K562 (cell line): ENCODE results near the gene BNIP2. TPM values are rescaled to one million over a fixed set of nuclear protein-coding genes. Genes with fewer than 3 reads are reported as not detected.
A peak's percentile ranks its signal among the peaks of the same experiment; 100 is the strongest.

Source experiments
- ARID1B ChIP-seq: fragments of 450-650 bp; IDR thresholded peaks from 2 replicates; pipeline ENCODE4 v1.6.1; 2016; ENCODE audit warnings: antibody characterized with exemption, mild to moderate bottlenecking, inconsistent platforms
- CBFA2T2 ChIP-seq: fragments of 450-650 bp; conservative IDR thresholded peaks from 2 replicates; pipeline ENCODE4 v1.6.1; 2017; ENCODE audit warnings: mild to moderate bottlenecking
- CBFA2T3 ChIP-seq: fragments of 450-650 bp; IDR thresholded peaks from 2 replicates; pipeline ENCODE4 v1.6.1; 2017
- ELF1 ChIP-seq: fragments of 200-800 bp; sonication (Bioruptor generic); IDR thresholded peaks from 2 replicates; pipeline ENCODE4 v1.6.1; 2016; ENCODE audit warnings: missing genetic modification characterization, missing compliant biosample characterization
- EP300 ChIP-seq: IDR thresholded peaks from 2 replicates; pipeline ENCODE4 v1.6.1; 2012; ENCODE audit warnings: low read length, improper control_type of control experiment
- GABPA ChIP-seq: fragments of 200-800 bp; sonication (Bioruptor generic); conservative IDR thresholded peaks from 2 replicates; pipeline ENCODE4 v1.6.1; 2016; ENCODE audit warnings: low read depth, missing genetic modification characterization, missing compliant biosample characterization
- GTF2E2 ChIP-seq: fragments of 200-800 bp; sonication (Bioruptor generic); IDR thresholded peaks from 2 replicates; pipeline ENCODE4 v1.6.1; 2016; ENCODE audit warnings: missing genetic modification characterization, missing compliant biosample characterization
- NCOA1 ChIP-seq: fragments of 450-650 bp; IDR thresholded peaks from 2 replicates; pipeline ENCODE4 v1.6.1; 2016; ENCODE audit warnings: low read depth
- NCOR1 ChIP-seq: fragments of 450-650 bp; IDR thresholded peaks from 2 replicates; pipeline ENCODE4 v1.6.1; 2016; ENCODE audit warnings: mild to moderate bottlenecking, moderate library complexity
- NFIC ChIP-seq: fragments of 450-650 bp; IDR thresholded peaks from 2 replicates; pipeline ENCODE4 v1.6.1; 2017; ENCODE audit warnings: mild to moderate bottlenecking, inconsistent platforms
- NFXL1 ChIP-seq: fragments of 450-650 bp; formaldehyde crosslinking; IDR thresholded peaks from 2 replicates; pipeline ENCODE4 v1.4.0; 2021; ENCODE audit warnings: mild to moderate bottlenecking
- NR2C1 ChIP-seq, 2 experiments: fragments of 450-650 bp; IDR thresholded peaks; 2 replicates each; pipeline ENCODE4 v1.6.1; 2017; ENCODE audit warnings: mild to moderate bottlenecking in 2 of 2, antibody characterized with exemption in 1 of 2, inconsistent platforms in 1 of 2, missing compliant biosample characterization in 1 of 2, missing genetic modification characterization in 1 of 2
- NR2F6 ChIP-seq: fragments of 450-650 bp; formaldehyde crosslinking; IDR thresholded peaks from 2 replicates; pipeline ENCODE4 v1.4.0; 2020; ENCODE audit warnings: mild to moderate bottlenecking
- PCBP1 ChIP-seq: fragments of 200-400 bp; formaldehyde crosslinking; IDR thresholded peaks from 2 replicates; pipeline ENCODE4 v1.6.1; 2018; ENCODE audit warnings: mild to moderate bottlenecking, low read depth, low read length; ENCODE audit not compliant: poor library complexity, severe bottlenecking
- PHF8 ChIP-seq: fragments of 200-600 bp; sonication (generic); IDR thresholded peaks from 2 replicates; pipeline ENCODE4 v1.6.1; 2012; ENCODE audit warnings: mixed run types, mild to moderate bottlenecking, inconsistent platforms, low read length, moderate library complexity, borderline replicate concordance
- POLR2A ChIP-seq: fragments of 450-650 bp; conservative IDR thresholded peaks from 2 replicates; pipeline ENCODE4 v1.6.1; 2016
- SNIP1 ChIP-seq: fragments of 450-650 bp; IDR thresholded peaks from 2 replicates; pipeline ENCODE4 v1.7.1; 2017; ENCODE audit warnings: low read depth, mild to moderate bottlenecking
- SRF ChIP-seq, 2 experiments: fragments of 250-450, 450-650 bp in 1 of 2; sonication (Bioruptor Pico) in 1 of 2; sonication (generic) in 1 of 2; formaldehyde crosslinking; IDR thresholded peaks; 2 replicates each; pipeline versions ENCODE4 v1.5.0 to v1.5.1; 2020 to 2022; ENCODE audit warnings: mild to moderate bottlenecking in 1 of 2, missing genetic modification reagents in 1 of 2
- SRSF7 ChIP-seq: fragments of 200-400 bp; formaldehyde crosslinking; optimal IDR thresholded peaks from 2 replicates; pipeline ENCODE3; 2017; ENCODE audit warnings: mild to moderate bottlenecking, low read depth, low read length
- STAT5B ChIP-seq: fragments of 250-450 bp; sonication (Bioruptor Pico); IDR thresholded peaks from 2 replicates; pipeline ENCODE4 v1.8.0; 2021; ENCODE audit warnings: mild to moderate bottlenecking, inconsistent platforms
- TAF7 ChIP-seq: fragments of 450-650 bp; IDR thresholded peaks from 2 replicates; pipeline ENCODE4 v1.6.1; 2016; ENCODE audit warnings: missing genetic modification characterization, missing compliant biosample characterization
- TAL1 ChIP-seq: fragments of 450-650 bp; IDR thresholded peaks from 2 replicates; pipeline ENCODE4 v1.6.1; 2016; ENCODE audit warnings: mild to moderate bottlenecking
- TCFL5 ChIP-seq: fragments of 250-450 bp; sonication (Bioruptor Pico); conservative IDR thresholded peaks from 2 replicates; pipeline ENCODE4 v1.6.1; 2021; ENCODE audit warnings: mild to moderate bottlenecking, moderate library complexity, matching md5 sums
- ZFX ChIP-seq: sonication (generic); formaldehyde crosslinking; IDR thresholded peaks from 2 replicates; pipeline ENCODE4 v1.8.0; 2022; ENCODE audit warnings: mild to moderate bottlenecking, missing genetic modification reagents, moderate library complexity
- ZKSCAN1 ChIP-seq: fragments of 150-350 bp; IDR thresholded peaks from 2 replicates; pipeline ENCODE4 v1.6.1; 2016; ENCODE audit warnings: low read depth, low read length
- ZNF354B ChIP-seq: fragments of 250-450 bp; sonication (Bioruptor Pico); IDR thresholded peaks from 2 replicates; pipeline ENCODE4 v1.4.0; 2020
- polyA plus RNA-seq, 8 experiments: library from polyadenylated mRNA; depleted of rRNA in 4 of 8; stranded (reverse) in 5 of 8; unstranded in 3 of 8; fragments of >200 nt; fragmentation: Nextera tagmentation in 2 of 8; fragmentation: Illumina TruSeq in 1 of 8; extraction: Ambion mirVana in 2 of 8; extraction: Trizol in 1 of 8; gene quantifications; 2 replicates each; pipeline versions ENCODE4 v1.2.1 to v1.2.3, GENCODE V29; 2011 to 2014; ENCODE audit warnings: inconsistent platforms in 1 of 8, missing spikeins in 1 of 8
- total RNA-seq, 7 experiments: library from RNA; depleted of rRNA in 6 of 7; stranded (reverse); fragments of >200 nt in 6 of 7; fragmentation: Illumina TruSeq in 2 of 7; extraction: Trizol in 2 of 7; gene quantifications; 2 replicates each; pipeline versions ENCODE4 v1.2.1 to v1.2.3, GENCODE V29; 2011 to 2021; ENCODE audit warnings: low replicate concordance in 1 of 7
- TF ChIP-seq, protein P1 (sequence below): fragments of 250-450 bp; sonication (Bioruptor Pico); IDR thresholded peaks from 2 replicates; pipeline ENCODE4 v1.5.0; 2021
- TF ChIP-seq, protein P2 (sequence below): sonication (generic); formaldehyde crosslinking; IDR thresholded peaks from 2 replicates; pipeline ENCODE4 v1.8.0; 2022; ENCODE audit warnings: missing genetic modification reagents, mild to moderate bottlenecking, moderate library complexity, borderline replicate concordance
- TF ChIP-seq, protein P3 (sequence below): sonication (generic); formaldehyde crosslinking; IDR thresholded peaks from 2 replicates; pipeline ENCODE4 v1.8.1; 2023; ENCODE audit warnings: mild to moderate bottlenecking, missing genetic modification reagents
- TF ChIP-seq, protein P4 (sequence below): fragments of 250-450 bp; sonication (Bioruptor Pico); IDR thresholded peaks from 2 replicates; pipeline ENCODE4 v1.8.0; 2021; ENCODE audit warnings: moderate library complexity, mild to moderate bottlenecking, inconsistent platforms

Gene BNIP2
- total and polyA plus RNA-seq, 9 of the 15 experiments (the other 6 are each of a cell fraction or from before 2014, with no cell fraction given) = 19.6 to 88.0 (median 52.5) TPM

DNA sequence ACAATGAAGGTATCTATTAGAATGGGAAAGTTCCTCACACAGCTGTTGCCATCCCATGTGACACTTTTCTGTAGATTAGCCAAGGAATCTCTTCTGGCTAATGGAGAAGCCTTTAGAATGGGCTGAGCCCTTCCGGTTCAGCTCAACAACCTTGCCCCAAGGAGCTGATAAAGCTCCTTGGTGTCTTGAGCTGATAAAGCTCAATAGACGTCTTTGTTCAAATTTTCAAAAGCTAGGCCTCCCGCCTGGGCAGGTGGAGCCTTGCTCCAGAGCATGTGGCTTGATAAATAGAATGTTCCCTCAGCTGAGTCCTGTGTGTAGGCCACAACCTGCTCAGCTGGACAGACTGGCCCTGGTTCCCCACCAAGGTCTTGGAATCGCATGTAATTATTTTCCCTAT, 7.2 kb upstream of the BNIP2 start (continued):
- TF ChIP-seq, protein P1, sequence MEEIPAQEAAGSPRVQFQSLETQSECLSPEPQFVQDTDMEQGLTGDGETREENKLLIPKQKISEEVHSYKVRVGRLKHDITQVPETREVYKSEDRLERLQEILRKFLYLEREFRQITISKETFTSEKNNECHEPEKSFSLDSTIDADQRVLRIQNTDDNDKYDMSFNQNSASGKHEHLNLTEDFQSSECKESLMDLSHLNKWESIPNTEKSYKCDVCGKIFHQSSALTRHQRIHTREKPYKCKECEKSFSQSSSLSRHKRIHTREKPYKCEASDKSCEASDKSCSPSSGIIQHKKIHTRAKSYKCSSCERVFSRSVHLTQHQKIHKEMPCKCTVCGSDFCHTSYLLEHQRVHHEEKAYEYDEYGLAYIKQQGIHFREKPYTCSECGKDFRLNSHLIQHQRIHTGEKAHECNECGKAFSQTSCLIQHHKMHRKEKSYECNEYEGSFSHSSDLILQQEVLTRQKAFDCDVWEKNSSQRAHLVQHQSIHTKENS = no peak
- TF ChIP-seq ELF1 (tag) (peak; percentile 24; the same call in 1 of the 2 replicates), SRSF7 (no peak), NFIC (0 out of 2 replicates have a peak, but pooled peaks have one; percentile 22), PCBP1 (no peak), ZKSCAN1 (no peak), SNIP1 (no peak), ARID1B (peak; percentile 71), GABPA (tag) (peak; percentile 63), CBFA2T2 (peak; percentile 72), GTF2E2 (tag) (no peak), TCFL5 (CRISPR knock-in tag) (no peak), NCOA1 (no peak), STAT5B (no peak), TAL1 (peak; percentile 56), EP300 (peak; percentile 19; the same call in 1 of the 2 replicates), ZFX (CRISPR knock-in tag) (peak; percentile 85), PHF8 (no peak), NFXL1 (CRISPR knock-in tag) (no peak), POLR2A (no peak), NR2C1 (IDR thresholded peaks at IDR 0.05) (peak; percentile 50), NR2C1 (tag; IDR thresholded peaks at IDR 0.05) (peak; percentile 79), SRF (CRISPR knock-in tag; IDR thresholded peaks at IDR 0.05) (no peak), ZNF354B (CRISPR knock-in tag) (no peak), NR2F6 (CRISPR knock-in tag) (no peak), NCOR1 (peak; percentile 54), CBFA2T3 (peak; percentile 83), TAF7 (no peak)
- TF ChIP-seq, protein P2, sequence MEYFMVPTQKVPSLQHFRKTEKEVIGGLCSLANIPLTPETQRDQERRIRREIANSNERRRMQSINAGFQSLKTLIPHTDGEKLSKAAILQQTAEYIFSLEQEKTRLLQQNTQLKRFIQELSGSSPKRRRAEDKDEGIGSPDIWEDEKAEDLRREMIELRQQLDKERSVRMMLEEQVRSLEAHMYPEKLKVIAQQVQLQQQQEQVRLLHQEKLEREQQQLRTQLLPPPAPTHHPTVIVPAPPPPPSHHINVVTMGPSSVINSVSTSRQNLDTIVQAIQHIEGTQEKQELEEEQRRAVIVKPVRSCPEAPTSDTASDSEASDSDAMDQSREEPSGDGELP = peak; percentile 39; the same call in 1 of the 2 replicates
- TF ChIP-seq, protein P3, sequence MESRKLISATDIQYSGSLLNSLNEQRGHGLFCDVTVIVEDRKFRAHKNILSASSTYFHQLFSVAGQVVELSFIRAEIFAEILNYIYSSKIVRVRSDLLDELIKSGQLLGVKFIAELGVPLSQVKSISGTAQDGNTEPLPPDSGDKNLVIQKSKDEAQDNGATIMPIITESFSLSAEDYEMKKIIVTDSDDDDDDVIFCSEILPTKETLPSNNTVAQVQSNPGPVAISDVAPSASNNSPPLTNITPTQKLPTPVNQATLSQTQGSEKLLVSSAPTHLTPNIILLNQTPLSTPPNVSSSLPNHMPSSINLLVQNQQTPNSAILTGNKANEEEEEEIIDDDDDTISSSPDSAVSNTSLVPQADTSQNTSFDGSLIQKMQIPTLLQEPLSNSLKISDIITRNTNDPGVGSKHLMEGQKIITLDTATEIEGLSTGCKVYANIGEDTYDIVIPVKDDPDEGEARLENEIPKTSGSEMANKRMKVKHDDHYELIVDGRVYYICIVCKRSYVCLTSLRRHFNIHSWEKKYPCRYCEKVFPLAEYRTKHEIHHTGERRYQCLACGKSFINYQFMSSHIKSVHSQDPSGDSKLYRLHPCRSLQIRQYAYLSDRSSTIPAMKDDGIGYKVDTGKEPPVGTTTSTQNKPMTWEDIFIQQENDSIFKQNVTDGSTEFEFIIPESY = 0 out of 2 replicates have a peak, but pooled peaks have one; percentile 34
- TF ChIP-seq, protein P4, sequence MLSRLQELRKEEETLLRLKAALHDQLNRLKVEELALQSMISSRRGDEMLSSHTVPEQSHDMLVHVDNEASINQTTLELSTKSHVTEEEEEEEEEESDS (CRISPR knock-in tag) = no peak
